ENCODE data around the gene TAF4B.

TAF4B gene

GRCh38 chr18:26406324-26406723, 180.1 kb downstream of the TAF4B start:
- no peaks in the 10 kb centered on the region for H3K36me3 Mint-ChIP-seq (ENCODE audit: low read depth)
- H3K27ac Mint-ChIP-seq = no peak overlapping the region
- no peaks in the 10 kb centered on the region for H3K9me3 Mint-ChIP-seq
- H3K4me1 Mint-ChIP-seq (ENCODE audit: low read depth) = no peaks in the 10 kb centered on the region
- no peak overlapping the region for H3K4me3 Mint-ChIP-seq
- H3K27me3 Mint-ChIP-seq (ENCODE audit: low read depth) = no peaks in the 10 kb centered on the region

- no peaks in the 10 kb centered on the region for H3K36me3 Mint-ChIP-seq (ENCODE audit: low read depth)
- H3K4me3 Mint-ChIP-seq = no peak overlapping the region
- no peak overlapping the region for H3K27ac Mint-ChIP-seq
- H3K27me3 Mint-ChIP-seq (ENCODE audit: low read depth) = no peaks in the 10 kb centered on the region
- no peaks in the 10 kb centered on the region for H3K4me1 Mint-ChIP-seq (ENCODE audit: low read depth)
- no peaks in the 10 kb centered on the region for H3K9me3 Mint-ChIP-seq
Observed at GRCh38 chr18:26406854-26407517, 180.7 kb downstream of the TAF4B start.

GRCh38 chr18:26407736-26408601, 181.7 kb downstream of the TAF4B start:
- H3K27me3 Mint-ChIP-seq (ENCODE audit: low read depth) = no peaks in the 10 kb centered on the region
- H3K27ac Mint-ChIP-seq = no peak overlapping the region
- no peaks in the 10 kb centered on the region for H3K36me3 Mint-ChIP-seq (ENCODE audit: low read depth)
- H3K4me3 Mint-ChIP-seq = no peak overlapping the region
- H3K9me3 Mint-ChIP-seq = no peaks in the 10 kb centered on the region
- H3K4me1 Mint-ChIP-seq (ENCODE audit: low read depth) = no peaks in the 10 kb centered on the region

GRCh38 chr18:26409091-26409490, 182.8 kb downstream of the TAF4B start:
- Mint-ChIP-seq H3K36me3 (ENCODE audit: low read depth) (no peaks in the 10 kb centered on the region), H3K4me3 (no peak overlapping the region), H3K9me3 (no peaks in the 10 kb centered on the region), H3K27ac (no peak overlapping the region), H3K27me3 (ENCODE audit: low read depth) (no peaks in the 10 kb centered on the region), H3K4me1 (ENCODE audit: low read depth) (no peaks in the 10 kb centered on the region)

GRCh38 chr18:26414901-26415440, 188.7 kb downstream of the TAF4B start:
- H3K4me3 Mint-ChIP-seq = no peak overlapping the region
- H3K9me3 Mint-ChIP-seq = no peaks in the 10 kb centered on the region
- H3K27me3 Mint-ChIP-seq (ENCODE audit: low read depth) = no peaks in the 10 kb centered on the region
- no peaks in the 10 kb centered on the region for H3K36me3 Mint-ChIP-seq (ENCODE audit: low read depth)
- H3K27ac Mint-ChIP-seq = no peak overlapping the region
- H3K4me1 Mint-ChIP-seq (ENCODE audit: low read depth) = no peaks in the 10 kb centered on the region

GRCh38 chr18:26415631-26416030, 189.4 kb downstream of the TAF4B start:
- H3K27me3 Mint-ChIP-seq (ENCODE audit: low read depth) = no peaks in the 10 kb centered on the region
- H3K36me3 Mint-ChIP-seq (ENCODE audit: low read depth) = no peaks in the 10 kb centered on the region
- no peak overlapping the region for H3K27ac Mint-ChIP-seq
- no peaks in the 10 kb centered on the region for H3K9me3 Mint-ChIP-seq
- no peak overlapping the region for H3K4me3 Mint-ChIP-seq
- H3K4me1 Mint-ChIP-seq (ENCODE audit: low read depth) = no peaks in the 10 kb centered on the region

GRCh38 chr18:26416652-26417150, 190.5 kb downstream of the TAF4B start:
- Mint-ChIP-seq H3K36me3 (ENCODE audit: low read depth) (no peaks in the 10 kb centered on the region), H3K4me1 (ENCODE audit: low read depth) (no peaks in the 10 kb centered on the region), H3K27ac (no peak overlapping the region), H3K9me3 (no peaks in the 10 kb centered on the region), H3K27me3 (ENCODE audit: low read depth) (no peaks in the 10 kb centered on the region), H3K4me3 (no peak overlapping the region)

GRCh38 chr18:26417190-26417589, 190.9 kb downstream of the TAF4B start:
- Mint-ChIP-seq H3K27me3 (ENCODE audit: low read depth) (no peaks in the 10 kb centered on the region), H3K4me3 (no peak overlapping the region), H3K27ac (no peak overlapping the region), H3K36me3 (ENCODE audit: low read depth) (no peaks in the 10 kb centered on the region), H3K9me3 (no peaks in the 10 kb centered on the region), H3K4me1 (ENCODE audit: low read depth) (no peaks in the 10 kb centered on the region)

- Mint-ChIP-seq H3K27ac (no peak overlapping the region), H3K4me1 (ENCODE audit: low read depth) (no peaks in the 10 kb centered on the region), H3K27me3 (ENCODE audit: low read depth) (no peaks in the 10 kb centered on the region), H3K4me3 (no peak overlapping the region), H3K9me3 (no peaks in the 10 kb centered on the region), H3K36me3 (ENCODE audit: low read depth) (no peaks in the 10 kb centered on the region)
Observed at GRCh38 chr18:26418225-26418624, 192.0 kb downstream of the TAF4B start.

- H3K27ac Mint-ChIP-seq = no peak overlapping the region
Observed at GRCh38 chr18:26419746-26420145, 193.5 kb downstream of the TAF4B start.

GRCh38 chr18:26421503-26421902, 195.3 kb downstream of the TAF4B start:
- H3K27ac Mint-ChIP-seq = no peak overlapping the region
- H3K27me3 Mint-ChIP-seq (ENCODE audit: low read depth) = no peaks in the 10 kb centered on the region
- H3K9me3 Mint-ChIP-seq = no peaks in the 10 kb centered on the region
- no peaks in the 10 kb centered on the region for H3K4me1 Mint-ChIP-seq (ENCODE audit: low read depth)
- no peaks in the 10 kb centered on the region for H3K36me3 Mint-ChIP-seq (ENCODE audit: low read depth)
- no peak overlapping the region for H3K4me3 Mint-ChIP-seq

More at GRCh38 chr18:26419746-26420145, 193.5 kb downstream of the TAF4B start:
- Mint-ChIP-seq H3K36me3 (ENCODE audit: low read depth) (no peaks in the 10 kb centered on the region), H3K4me3 (no peak overlapping the region), H3K27me3 (ENCODE audit: low read depth) (no peaks in the 10 kb centered on the region), H3K4me1 (ENCODE audit: low read depth) (no peaks in the 10 kb centered on the region), H3K9me3 (no peaks in the 10 kb centered on the region)

GRCh38 chr18:26421931-26422330, 195.7 kb downstream of the TAF4B start:
- no peaks in the 10 kb centered on the region for H3K36me3 Mint-ChIP-seq (ENCODE audit: low read depth)
- no peak overlapping the region for H3K27ac Mint-ChIP-seq
- no peaks in the 10 kb centered on the region for H3K27me3 Mint-ChIP-seq (ENCODE audit: low read depth)
- H3K4me3 Mint-ChIP-seq = no peak overlapping the region
- no peaks in the 10 kb centered on the region for H3K9me3 Mint-ChIP-seq
- no peaks in the 10 kb centered on the region for H3K4me1 Mint-ChIP-seq (ENCODE audit: low read depth)

GRCh38 chr18:26422472-26423162, 196.4 kb downstream of the TAF4B start:
- Mint-ChIP-seq H3K27me3 (ENCODE audit: low read depth) (no peaks in the 10 kb centered on the region), H3K4me1 (ENCODE audit: low read depth) (no peaks in the 10 kb centered on the region), H3K36me3 (ENCODE audit: low read depth) (no peaks in the 10 kb centered on the region), H3K4me3 (no peak overlapping the region), H3K9me3 (no peaks in the 10 kb centered on the region), H3K27ac (no peak overlapping the region)

- no peaks in the 10 kb centered on the region for H3K4me1 Mint-ChIP-seq (ENCODE audit: low read depth)
- no peaks in the 10 kb centered on the region for H3K9me3 Mint-ChIP-seq
- no peak overlapping the region for H3K4me3 Mint-ChIP-seq
- no peaks in the 10 kb centered on the region for H3K27me3 Mint-ChIP-seq (ENCODE audit: low read depth)
- no peaks in the 10 kb centered on the region for H3K36me3 Mint-ChIP-seq (ENCODE audit: low read depth)
- H3K27ac Mint-ChIP-seq = no peak overlapping the region
Observed at GRCh38 chr18:26424428-26425147, 198.3 kb downstream of the TAF4B start.
